HepG2 (cell line): ENCODE measurements around the gene BICRAL. TPM values are rescaled to one million over a fixed set of nuclear protein-coding genes. Genes with fewer than 3 reads are reported as not detected.
A peak's percentile ranks its signal among the peaks of the same experiment; 100 is the strongest.

Experiments
- AGO2 ChIP-seq: fragments of 200-400 bp; formaldehyde crosslinking; optimal IDR thresholded peaks from 2 replicates; pipeline ENCODE3; 2017; ENCODE audit warnings: mild to moderate bottlenecking, low read depth, low read length, moderate library complexity
- ELF3 ChIP-seq: IDR thresholded peaks from 2 replicates; pipeline ENCODE4 v1.6.1; 2016; ENCODE audit warnings: missing genetic modification reagents, missing compliant biosample characterization
- HOXA3 ChIP-seq: sonication (generic); formaldehyde crosslinking; IDR thresholded peaks from 2 replicates; pipeline ENCODE4 v1.5.0; 2020; ENCODE audit warnings: missing genetic modification reagents
- POLR2A ChIP-seq, 2 experiments: IDR thresholded peaks; 2 replicates each; pipeline ENCODE4 v1.6.1; 2011; ENCODE audit warnings: low read depth in 2 of 2, low read length in 2 of 2, mild to moderate bottlenecking in 1 of 2, moderate library complexity in 1 of 2; ENCODE audit not compliant: insufficient read depth in 1 of 2
- RXRB ChIP-seq: IDR thresholded peaks from 2 replicates; pipeline ENCODE4 v1.6.1; 2016; ENCODE audit warnings: borderline replicate concordance, missing genetic modification reagents, missing compliant biosample characterization
- TBX3 ChIP-seq: fragments of 450-650 bp; IDR thresholded peaks from 2 replicates; pipeline ENCODE4 v1.6.1; 2017; ENCODE audit warnings: antibody characterized with exemption, mild to moderate bottlenecking, inconsistent platforms, borderline replicate concordance
- ZFY ChIP-seq: sonication (generic); formaldehyde crosslinking; IDR thresholded peaks from 2 replicates; pipeline ENCODE4 v1.4.0; 2020; ENCODE audit warnings: missing genetic modification reagents
- ZNF749 ChIP-seq: sonication (generic); formaldehyde crosslinking; IDR thresholded peaks from 2 replicates; pipeline ENCODE4 v1.8.0; 2022; ENCODE audit warnings: mild to moderate bottlenecking, missing genetic modification reagents, moderate library complexity, borderline replicate concordance
- ZSCAN21 ChIP-seq: sonication (generic); formaldehyde crosslinking; IDR thresholded peaks from 2 replicates; pipeline ENCODE4 v1.8.0; 2022; ENCODE audit warnings: mild to moderate bottlenecking, missing genetic modification reagents, moderate library complexity, borderline replicate concordance
- polyA plus RNA-seq, 8 experiments: library from polyadenylated mRNA; depleted of rRNA in 3 of 8; stranded (reverse) in 7 of 8; unstranded in 1 of 8; fragments of >200 nt; fragmentation: Illumina TruSeq in 4 of 8; extraction: Trizol in 4 of 8; gene quantifications; 2 replicates each; pipeline versions ENCODE4 v1.2.1 to v1.2.3, GENCODE V29; 2011 to 2016; ENCODE audit warnings: low read depth in 4 of 8, missing spikeins in 1 of 8, mixed read lengths in 1 of 8; ENCODE audit not compliant: insufficient read depth in 1 of 8
- total RNA-seq, 5 experiments: library from RNA; depleted of rRNA; stranded (reverse); fragments of >200 nt; fragmentation: Illumina TruSeq; extraction: Trizol; gene quantifications; 2 replicates each; pipeline ENCODE4 v1.2.3, GENCODE V29; 2016; ENCODE audit warnings: low read depth in 1 of 5
- TF ChIP-seq, protein P1 (sequence below): sonication (generic); formaldehyde crosslinking; IDR thresholded peaks from 2 replicates; pipeline ENCODE4 v1.4.0; 2020; ENCODE audit warnings: missing genetic modification reagents
- TF ChIP-seq, protein P2 (sequence below): sonication (generic); formaldehyde crosslinking; IDR thresholded peaks from 2 replicates; pipeline ENCODE4 v1.5.1; 2020; ENCODE audit warnings: mild to moderate bottlenecking, moderate library complexity, missing genetic modification reagents
- TF ChIP-seq, protein P3 (sequence below): IDR thresholded peaks from 2 replicates; pipeline ENCODE4 v1.6.1; 2012; ENCODE audit warnings: inconsistent platforms
- TF ChIP-seq, protein P4 (sequence below): sonication (generic); formaldehyde crosslinking; conservative IDR thresholded peaks from 2 replicates; pipeline ENCODE4 v1.4.0; 2020; ENCODE audit warnings: mild to moderate bottlenecking, missing genetic modification reagents, moderate library complexity
- TF ChIP-seq, protein P5 (sequence below): sonication (generic); formaldehyde crosslinking; IDR thresholded peaks from 2 replicates; pipeline ENCODE4 v1.4.0; 2020; ENCODE audit warnings: missing genetic modification reagents
- TF ChIP-seq, protein P6 (sequence below): sonication (generic); formaldehyde crosslinking; IDR thresholded peaks from 2 replicates; pipeline ENCODE4 v1.4.0; 2020; ENCODE audit warnings: low read depth, missing genetic modification reagents
- TF ChIP-seq, protein P7 (sequence below): IDR thresholded peaks from 2 replicates; pipeline ENCODE4 v1.6.1; 2016; ENCODE audit warnings: mild to moderate bottlenecking, missing biosample characterization, missing genetic modification reagents

The BICRAL gene
- total and polyA plus RNA-seq, 2 of the 13 experiments (the other 11 are each of a cell fraction or from before 2014, with no cell fraction given): 5.0 to 13.5 TPM

DNA sequence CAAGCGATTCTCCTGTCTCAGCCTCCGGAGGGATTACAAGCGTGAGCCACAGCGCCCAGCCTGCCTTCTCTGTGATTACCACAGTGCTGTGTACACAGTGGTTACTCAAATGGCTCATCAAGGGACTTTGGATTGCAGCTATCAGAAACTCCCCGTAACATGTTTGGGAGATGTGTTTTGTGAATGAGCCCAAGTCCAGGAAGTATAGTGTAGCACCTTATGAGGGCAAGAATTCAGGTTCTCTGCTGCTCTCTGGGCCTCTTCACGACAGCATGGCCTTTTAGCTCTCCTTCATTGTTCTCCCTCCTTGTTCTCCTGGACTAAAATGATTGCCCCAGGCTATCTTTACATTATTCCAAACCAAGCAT is 63.5 kb downstream of the BICRAL start (continued):
- TF ChIP-seq, protein P1, sequence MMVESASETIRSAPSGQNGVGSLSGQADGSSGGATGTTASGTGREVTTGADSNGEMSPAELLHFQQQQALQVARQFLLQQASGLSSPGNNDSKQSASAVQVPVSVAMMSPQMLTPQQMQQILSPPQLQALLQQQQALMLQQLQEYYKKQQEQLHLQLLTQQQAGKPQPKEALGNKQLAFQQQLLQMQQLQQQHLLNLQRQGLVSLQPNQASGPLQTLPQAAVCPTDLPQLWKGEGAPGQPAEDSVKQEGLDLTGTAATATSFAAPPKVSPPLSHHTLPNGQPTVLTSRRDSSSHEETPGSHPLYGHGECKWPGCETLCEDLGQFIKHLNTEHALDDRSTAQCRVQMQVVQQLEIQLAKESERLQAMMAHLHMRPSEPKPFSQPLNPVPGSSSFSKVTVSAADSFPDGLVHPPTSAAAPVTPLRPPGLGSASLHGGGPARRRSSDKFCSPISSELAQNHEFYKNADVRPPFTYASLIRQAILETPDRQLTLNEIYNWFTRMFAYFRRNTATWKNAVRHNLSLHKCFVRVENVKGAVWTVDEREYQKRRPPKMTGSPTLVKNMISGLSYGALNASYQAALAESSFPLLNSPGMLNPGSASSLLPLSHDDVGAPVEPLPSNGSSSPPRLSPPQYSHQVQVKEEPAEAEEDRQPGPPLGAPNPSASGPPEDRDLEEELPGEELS (CRISPR knock-in tag): peak; percentile 88
- no peak for TF ChIP-seq ZNF749 (CRISPR knock-in tag)
- peak; percentile 45; the same call in 1 of the 2 replicates for TF ChIP-seq ZFY (CRISPR knock-in tag)
- TF ChIP-seq, protein P2, sequence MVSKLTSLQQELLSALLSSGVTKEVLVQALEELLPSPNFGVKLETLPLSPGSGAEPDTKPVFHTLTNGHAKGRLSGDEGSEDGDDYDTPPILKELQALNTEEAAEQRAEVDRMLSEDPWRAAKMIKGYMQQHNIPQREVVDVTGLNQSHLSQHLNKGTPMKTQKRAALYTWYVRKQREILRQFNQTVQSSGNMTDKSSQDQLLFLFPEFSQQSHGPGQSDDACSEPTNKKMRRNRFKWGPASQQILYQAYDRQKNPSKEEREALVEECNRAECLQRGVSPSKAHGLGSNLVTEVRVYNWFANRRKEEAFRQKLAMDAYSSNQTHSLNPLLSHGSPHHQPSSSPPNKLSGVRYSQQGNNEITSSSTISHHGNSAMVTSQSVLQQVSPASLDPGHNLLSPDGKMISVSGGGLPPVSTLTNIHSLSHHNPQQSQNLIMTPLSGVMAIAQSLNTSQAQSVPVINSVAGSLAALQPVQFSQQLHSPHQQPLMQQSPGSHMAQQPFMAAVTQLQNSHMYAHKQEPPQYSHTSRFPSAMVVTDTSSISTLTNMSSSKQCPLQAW (CRISPR knock-in tag): peak; percentile 69; the same call in 1 of the 2 replicates
- peak; percentile 81 for TF ChIP-seq HOXA3 (CRISPR knock-in tag)
- TF ChIP-seq ZSCAN21 (CRISPR knock-in tag): peak; percentile 94
- TF ChIP-seq AGO2: no peak
- TF ChIP-seq POLR2A (IDR thresholded peaks at IDR 0.05; ENCODE audit: insufficient read depth in 1 of 2, low read depth in 2 of 2, low read length in 2 of 2): 0 out of 4 replicates have a peak, but pooled peaks of 1 of the 2 experiments have one; percentile 41
- TF ChIP-seq, protein P3, sequence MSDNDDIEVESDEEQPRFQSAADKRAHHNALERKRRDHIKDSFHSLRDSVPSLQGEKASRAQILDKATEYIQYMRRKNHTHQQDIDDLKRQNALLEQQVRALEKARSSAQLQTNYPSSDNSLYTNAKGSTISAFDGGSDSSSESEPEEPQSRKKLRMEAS: peak; percentile 31; the same call in 1 of the 2 replicates
- TF ChIP-seq, protein P4, sequence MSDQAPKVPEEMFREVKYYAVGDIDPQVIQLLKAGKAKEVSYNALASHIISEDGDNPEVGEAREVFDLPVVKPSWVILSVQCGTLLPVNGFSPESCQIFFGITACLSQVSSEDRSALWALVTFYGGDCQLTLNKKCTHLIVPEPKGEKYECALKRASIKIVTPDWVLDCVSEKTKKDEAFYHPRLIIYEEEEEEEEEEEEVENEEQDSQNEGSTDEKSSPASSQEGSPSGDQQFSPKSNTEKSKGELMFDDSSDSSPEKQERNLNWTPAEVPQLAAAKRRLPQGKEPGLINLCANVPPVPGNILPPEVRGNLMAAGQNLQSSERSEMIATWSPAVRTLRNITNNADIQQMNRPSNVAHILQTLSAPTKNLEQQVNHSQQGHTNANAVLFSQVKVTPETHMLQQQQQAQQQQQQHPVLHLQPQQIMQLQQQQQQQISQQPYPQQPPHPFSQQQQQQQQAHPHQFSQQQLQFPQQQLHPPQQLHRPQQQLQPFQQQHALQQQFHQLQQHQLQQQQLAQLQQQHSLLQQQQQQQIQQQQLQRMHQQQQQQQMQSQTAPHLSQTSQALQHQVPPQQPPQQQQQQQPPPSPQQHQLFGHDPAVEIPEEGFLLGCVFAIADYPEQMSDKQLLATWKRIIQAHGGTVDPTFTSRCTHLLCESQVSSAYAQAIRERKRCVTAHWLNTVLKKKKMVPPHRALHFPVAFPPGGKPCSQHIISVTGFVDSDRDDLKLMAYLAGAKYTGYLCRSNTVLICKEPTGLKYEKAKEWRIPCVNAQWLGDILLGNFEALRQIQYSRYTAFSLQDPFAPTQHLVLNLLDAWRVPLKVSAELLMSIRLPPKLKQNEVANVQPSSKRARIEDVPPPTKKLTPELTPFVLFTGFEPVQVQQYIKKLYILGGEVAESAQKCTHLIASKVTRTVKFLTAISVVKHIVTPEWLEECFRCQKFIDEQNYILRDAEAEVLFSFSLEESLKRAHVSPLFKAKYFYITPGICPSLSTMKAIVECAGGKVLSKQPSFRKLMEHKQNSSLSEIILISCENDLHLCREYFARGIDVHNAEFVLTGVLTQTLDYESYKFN: peak; percentile 79
- TF ChIP-seq, protein P5, sequence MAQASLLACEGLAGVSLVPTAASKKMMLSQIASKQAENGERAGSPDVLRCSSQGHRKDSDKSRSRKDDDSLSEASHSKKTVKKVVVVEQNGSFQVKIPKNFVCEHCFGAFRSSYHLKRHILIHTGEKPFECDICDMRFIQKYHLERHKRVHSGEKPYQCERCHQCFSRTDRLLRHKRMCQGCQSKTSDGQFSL (CRISPR knock-in tag): 0 out of 2 replicates have a peak, but pooled peaks have one; percentile 47
- TF ChIP-seq TBX3: peak; percentile 29; the same call in 1 of the 2 replicates
- TF ChIP-seq, protein P6, sequence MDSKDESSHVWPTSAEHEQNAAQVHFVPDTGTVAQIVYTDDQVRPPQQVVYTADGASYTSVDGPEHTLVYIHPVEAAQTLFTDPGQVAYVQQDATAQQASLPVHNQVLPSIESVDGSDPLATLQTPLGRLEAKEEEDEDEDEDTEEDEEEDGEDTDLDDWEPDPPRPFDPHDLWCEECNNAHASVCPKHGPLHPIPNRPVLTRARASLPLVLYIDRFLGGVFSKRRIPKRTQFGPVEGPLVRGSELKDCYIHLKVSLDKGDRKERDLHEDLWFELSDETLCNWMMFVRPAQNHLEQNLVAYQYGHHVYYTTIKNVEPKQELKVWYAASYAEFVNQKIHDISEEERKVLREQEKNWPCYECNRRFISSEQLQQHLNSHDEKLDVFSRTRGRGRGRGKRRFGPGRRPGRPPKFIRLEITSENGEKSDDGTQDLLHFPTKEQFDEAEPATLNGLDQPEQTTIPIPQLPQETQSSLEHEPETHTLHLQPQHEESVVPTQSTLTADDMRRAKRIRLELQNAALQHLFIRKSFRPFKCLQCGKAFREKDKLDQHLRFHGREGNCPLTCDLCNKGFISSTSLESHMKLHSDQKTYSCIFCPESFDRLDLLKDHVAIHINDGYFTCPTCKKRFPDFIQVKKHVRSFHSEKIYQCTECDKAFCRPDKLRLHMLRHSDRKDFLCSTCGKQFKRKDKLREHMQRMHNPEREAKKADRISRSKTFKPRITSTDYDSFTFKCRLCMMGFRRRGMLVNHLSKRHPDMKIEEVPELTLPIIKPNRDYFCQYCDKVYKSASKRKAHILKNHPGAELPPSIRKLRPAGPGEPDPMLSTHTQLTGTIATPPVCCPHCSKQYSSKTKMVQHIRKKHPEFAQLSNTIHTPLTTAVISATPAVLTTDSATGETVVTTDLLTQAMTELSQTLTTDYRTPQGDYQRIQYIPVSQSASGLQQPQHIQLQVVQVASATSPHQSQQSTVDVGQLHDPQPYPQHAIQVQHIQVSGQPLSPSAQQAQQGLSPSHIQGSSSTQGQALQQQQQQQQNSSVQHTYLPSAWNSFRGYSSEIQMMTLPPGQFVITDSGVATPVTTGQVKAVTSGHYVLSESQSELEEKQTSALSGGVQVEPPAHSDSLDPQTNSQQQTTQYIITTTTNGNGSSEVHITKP: 0 out of 2 replicates have a peak, but pooled peaks have one; percentile 37
- peak; percentile 70; the same call in 1 of the 2 replicates for TF ChIP-seq RXRB (CRISPR knock-in tag)
- TF ChIP-seq ELF3 (CRISPR knock-in tag): peak; percentile 93
- TF ChIP-seq, protein P7, sequence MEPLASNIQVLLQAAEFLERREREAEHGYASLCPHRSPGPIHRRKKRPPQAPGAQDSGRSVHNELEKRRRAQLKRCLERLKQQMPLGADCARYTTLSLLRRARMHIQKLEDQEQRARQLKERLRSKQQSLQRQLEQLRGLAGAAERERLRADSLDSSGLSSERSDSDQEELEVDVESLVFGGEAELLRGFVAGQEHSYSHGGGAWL (CRISPR knock-in tag): no peak
